SK-N-SH (cell line): ENCODE results near the gene USP31. TPM values are rescaled to one million over a fixed set of nuclear protein-coding genes. Genes with fewer than 3 reads are reported as not detected.

Experiments
- CTCF ChIA-PET: fragments of 300-600, 350-600 bp; formaldehyde crosslinking; extraction: SDS; loops from one replicate; lab custom pipeline; 2021; lab: Yijun Ruan, JAX
- POLR2A ChIA-PET: fragments of 350-600 bp; sonication (Branson Sonifier 250); formaldehyde crosslinking; extraction: SDS; loops from one replicate; lab custom pipeline; 2020; ENCODE audit warnings: antibody characterized with exemption, inconsistent platforms; lab: Yijun Ruan, JAX
- DNase-seq: peaks from one replicate; pipeline ENCODE4 v3.0.0; 2012
- H2AFZ ChIP-seq: fragments of 200-600 bp; sonication (generic); 2 replicates; pipeline ENCODE4 v1.8.1; 2016; ENCODE audit warnings: antibody characterized with exemption, mild to moderate bottlenecking, low read depth
- H3F3A ChIP-seq: fragments of 200-600 bp; sonication (generic); replicated peaks from 2 replicates; pipeline ENCODE3; 2016; ENCODE audit warnings: antibody characterized with exemption, mild to moderate bottlenecking; ENCODE audit not compliant: insufficient read depth
- H3K27ac ChIP-seq, 2 experiments: fragments of 200-500 bp in 1 of 2; fragments of 200-600 bp in 1 of 2; sonication (Bioruptor generic) in 1 of 2; sonication (generic), shearing (Covaris generic) in 1 of 2; 2 replicates each; pipeline versions ENCODE4 v1.5.1 to v1.6.1; 2014 to 2016; ENCODE audit warnings: low read depth in 2 of 2, inconsistent platforms in 1 of 2, low read length in 1 of 2, mild to moderate bottlenecking in 1 of 2, mixed read lengths in 1 of 2
- H3K27me3 ChIP-seq: fragments of 200-600 bp; sonication (generic), shearing (Covaris generic); 2 replicates; pipeline ENCODE4 v1.6.1; 2016; ENCODE audit warnings: mixed run types; ENCODE audit not compliant: insufficient read depth
- H3K36me3 ChIP-seq, 2 experiments: fragments of 200-500 bp in 1 of 2; fragments of 200-600 bp in 1 of 2; sonication (Bioruptor generic) in 1 of 2; sonication (generic) in 1 of 2; replicated peaks in 1 of 2; 2 replicates each; pipeline versions ENCODE3 to v1.5.1; 2014 to 2016; ENCODE audit warnings: low read length in 1 of 2, mild to moderate bottlenecking in 1 of 2; ENCODE audit not compliant: insufficient read depth in 2 of 2, control insufficient read depth in 1 of 2
- H3K4me1 ChIP-seq, 2 experiments: fragments of 200-500 bp in 1 of 2; fragments of 200-600 bp in 1 of 2; sonication (Bioruptor generic) in 1 of 2; sonication (generic), shearing (Covaris generic) in 1 of 2; 2 replicates each; pipeline versions ENCODE4 v1.5.1 to v1.6.1; 2014 to 2016; ENCODE audit warnings: low read depth in 1 of 2, low read length in 1 of 2, mixed run types in 1 of 2; ENCODE audit not compliant: insufficient read depth in 2 of 2, control insufficient read depth in 1 of 2
- H3K4me2 ChIP-seq: fragments of 200-600 bp; sonication (generic), shearing (Covaris generic); 2 replicates; pipeline ENCODE4 v1.6.1; 2017; ENCODE audit warnings: mixed run types
- H3K4me3 ChIP-seq, 2 experiments: fragments of 200-500 bp in 1 of 2; fragments of 200-600 bp in 1 of 2; sonication (Bioruptor generic) in 1 of 2; sonication (generic), shearing (Covaris generic) in 1 of 2; 2 replicates each; pipeline versions ENCODE4 v1.5.1 to v1.8.1; 2014 to 2016; ENCODE audit warnings: low read depth in 2 of 2, inconsistent platforms in 1 of 2, low read length in 1 of 2, mild to moderate bottlenecking in 1 of 2, mixed read lengths in 1 of 2, moderate library complexity in 1 of 2
- H3K79me2 ChIP-seq: fragments of 200-600 bp; sonication (generic); 2 replicates; pipeline ENCODE4 v1.8.1; 2017; ENCODE audit warnings: mild to moderate bottlenecking; ENCODE audit not compliant: insufficient read depth
- H3K9ac ChIP-seq: fragments of 200-600 bp; sonication (generic); 2 replicates; pipeline ENCODE4 v1.6.1; 2017; ENCODE audit warnings: mixed run types
- H3K9me2 ChIP-seq: fragments of 200-600 bp; sonication (generic); 2 replicates; pipeline ENCODE4 v1.6.1; 2017; ENCODE audit warnings: mixed run types
- H3K9me3 ChIP-seq: fragments of 200-600 bp; sonication (generic); 2 replicates; pipeline ENCODE4 v1.6.1; 2017; ENCODE audit warnings: mixed run types, mild to moderate bottlenecking, moderate library complexity
- H4K20me1 ChIP-seq: fragments of 200-600 bp; sonication (generic); 2 replicates; pipeline ENCODE4 v1.6.1; 2017; ENCODE audit warnings: mild to moderate bottlenecking, mixed run types; ENCODE audit not compliant: insufficient read depth
- CTCF ChIP-seq: fragments of 200-600 bp; sonication (generic); IDR thresholded peaks from 2 replicates; pipeline ENCODE4 v1.6.1; 2017; ENCODE audit warnings: antibody characterized with exemption, mild to moderate bottlenecking, moderate library complexity
- ELF1 ChIP-seq: IDR thresholded peaks from 2 replicates; pipeline ENCODE4 v1.4.0; 2012
- EP300 ChIP-seq, 2 experiments: IDR thresholded peaks; 2 replicates each; pipeline versions ENCODE4 v1.4.0 to v1.6.1; 2012; ENCODE audit warnings: borderline replicate concordance in 1 of 2, low read depth in 1 of 2, low read length in 1 of 2
- FOSL2 ChIP-seq: IDR thresholded peaks from 2 replicates; pipeline ENCODE4 v1.4.0; 2012; ENCODE audit warnings: low read depth, mild to moderate bottlenecking, moderate library complexity, borderline replicate concordance
- GABPA ChIP-seq: IDR thresholded peaks from 2 replicates; pipeline ENCODE4 v1.4.0; 2012; ENCODE audit warnings: low read depth, mild to moderate bottlenecking
- MAX ChIP-seq: IDR thresholded peaks from 2 replicates; pipeline ENCODE4 v1.4.0; 2012; ENCODE audit warnings: low read depth
- NFIC ChIP-seq: IDR thresholded peaks from 2 replicates; pipeline ENCODE4 v1.4.0; 2012; ENCODE audit warnings: borderline replicate concordance
- PBX3 ChIP-seq: IDR thresholded peaks from 2 replicates; pipeline ENCODE4; 2012
- POLR2AphosphoS5 ChIP-seq: IDR thresholded peaks from 2 replicates; pipeline ENCODE4 v1.6.1; 2012; ENCODE audit warnings: low read depth, low read length
- RCOR1 ChIP-seq: fragments of 150-350 bp; IDR thresholded peaks from 2 replicates; pipeline ENCODE4 v1.6.1; 2017; ENCODE audit warnings: antibody characterized with exemption, low read length
- TCF12 ChIP-seq: IDR thresholded peaks from 2 replicates; pipeline ENCODE4 v1.4.0; 2012
- WGBS: methylation state at CpG from one replicate; pipeline ENCODE4 v1.1.6; 2017; ENCODE audit warnings: low lambda C conversion rate; 5-methylcytosine and 5-hydroxymethylcytosine counted together
- polyA plus RNA-seq, 3 experiments: library from polyadenylated mRNA; depleted of rRNA; stranded (reverse); fragments of >200 nt; gene quantifications; 2 replicates each; pipeline ENCODE4 v1.2.3, GENCODE V29; 2012
- TF ChIP-seq, protein P1 (sequence below): IDR thresholded peaks from 2 replicates; pipeline ENCODE4 v1.6.1; 2012; ENCODE audit warnings: mild to moderate bottlenecking, low read depth, low read length, moderate library complexity

The USP31 gene
- polyA plus RNA-seq, 1 of the 3 experiments (the other 2 are of a cell fraction): 3.2 TPM

GRCh38 chr16:23132775-23133463 is 16.3 kb downstream of the USP31 start (continued):
- TF ChIP-seq, protein P1, sequence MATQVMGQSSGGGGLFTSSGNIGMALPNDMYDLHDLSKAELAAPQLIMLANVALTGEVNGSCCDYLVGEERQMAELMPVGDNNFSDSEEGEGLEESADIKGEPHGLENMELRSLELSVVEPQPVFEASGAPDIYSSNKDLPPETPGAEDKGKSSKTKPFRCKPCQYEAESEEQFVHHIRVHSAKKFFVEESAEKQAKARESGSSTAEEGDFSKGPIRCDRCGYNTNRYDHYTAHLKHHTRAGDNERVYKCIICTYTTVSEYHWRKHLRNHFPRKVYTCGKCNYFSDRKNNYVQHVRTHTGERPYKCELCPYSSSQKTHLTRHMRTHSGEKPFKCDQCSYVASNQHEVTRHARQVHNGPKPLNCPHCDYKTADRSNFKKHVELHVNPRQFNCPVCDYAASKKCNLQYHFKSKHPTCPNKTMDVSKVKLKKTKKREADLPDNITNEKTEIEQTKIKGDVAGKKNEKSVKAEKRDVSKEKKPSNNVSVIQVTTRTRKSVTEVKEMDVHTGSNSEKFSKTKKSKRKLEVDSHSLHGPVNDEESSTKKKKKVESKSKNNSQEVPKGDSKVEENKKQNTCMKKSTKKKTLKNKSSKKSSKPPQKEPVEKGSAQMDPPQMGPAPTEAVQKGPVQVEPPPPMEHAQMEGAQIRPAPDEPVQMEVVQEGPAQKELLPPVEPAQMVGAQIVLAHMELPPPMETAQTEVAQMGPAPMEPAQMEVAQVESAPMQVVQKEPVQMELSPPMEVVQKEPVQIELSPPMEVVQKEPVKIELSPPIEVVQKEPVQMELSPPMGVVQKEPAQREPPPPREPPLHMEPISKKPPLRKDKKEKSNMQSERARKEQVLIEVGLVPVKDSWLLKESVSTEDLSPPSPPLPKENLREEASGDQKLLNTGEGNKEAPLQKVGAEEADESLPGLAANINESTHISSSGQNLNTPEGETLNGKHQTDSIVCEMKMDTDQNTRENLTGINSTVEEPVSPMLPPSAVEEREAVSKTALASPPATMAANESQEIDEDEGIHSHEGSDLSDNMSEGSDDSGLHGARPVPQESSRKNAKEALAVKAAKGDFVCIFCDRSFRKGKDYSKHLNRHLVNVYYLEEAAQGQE: no peak
- TF ChIP-seq MAX (no peak), RCOR1 (no peak), POLR2AphosphoS5 (no peak), GABPA (no peak), TCF12 (no peak), CTCF (no peak), EP300 (IDR thresholded peaks at IDR 0.05; ENCODE audit: borderline replicate concordance in 1 of 2, low read depth in 1 of 2, low read length in 1 of 2) (no peak), ELF1 (no peak), FOSL2 (no peak), PBX3 (no peak)

DNA sequence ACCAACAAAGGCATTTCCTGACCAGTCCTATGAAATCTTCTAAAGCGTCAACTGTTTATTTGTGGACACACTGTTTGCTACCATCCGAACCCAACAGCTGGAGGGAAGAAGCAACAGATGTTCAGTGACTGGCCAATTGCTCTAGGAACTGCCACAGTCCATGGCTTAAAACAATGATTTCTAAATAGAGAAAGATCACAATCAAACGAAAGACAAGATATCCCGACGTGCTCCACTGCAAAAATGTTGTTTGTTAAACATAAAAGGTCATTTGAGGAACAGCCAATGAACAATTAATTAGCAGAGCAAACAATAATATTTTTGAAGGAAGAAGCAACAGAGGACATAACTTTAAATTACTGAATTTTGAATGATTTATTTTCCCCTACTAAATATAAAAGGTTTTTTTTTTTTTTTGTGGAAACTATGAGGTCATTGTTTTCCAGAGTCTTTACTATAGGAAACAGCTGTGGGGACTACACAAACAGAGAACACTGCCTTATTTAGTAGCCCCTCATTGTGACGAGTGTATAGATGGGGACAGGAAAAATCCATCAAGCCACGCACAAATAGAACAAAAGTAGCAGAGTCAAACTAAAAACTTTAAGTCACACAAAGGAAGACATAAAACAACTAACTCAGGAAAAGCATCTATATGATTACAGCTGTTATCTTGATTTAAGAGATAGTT is 17.2 kb downstream of the USP31 start:
- POLR2A ChIA-PET: no interaction called here
- peaks cover 57% of the 10 kb centered on the region for H4K20me1 ChIP-seq
- H3K9ac ChIP-seq: no peak overlapping the region
- no peak for DNase-seq
- H3K4me1 ChIP-seq: peaks cover 2 to 7% of the 10 kb centered on the region in 2 experiments; a peak in 3 of 4 replicates
- no peak for TF ChIP-seq NFIC
- CTCF ChIA-PET: interaction anchor here (1.1 to 1.6 kb wide), 5 partner anchors 17 to 304 kb away, joined by 3 to 5 read pairs (median 3); partner anchors contain the start of gene USP31
- WGBS: 65% methylated on average over 7 of the region's 7 CpGs
- no peaks in the 10 kb centered on the region for H3K9me3 ChIP-seq
- no peak overlapping the region for H2AFZ ChIP-seq
- no peaks in the 10 kb centered on the region for H3K9me2 ChIP-seq
- H3F3A ChIP-seq: no peaks in the 10 kb centered on the region
- H3K27me3 ChIP-seq: no peaks in the 10 kb centered on the region
- H3K4me2 ChIP-seq: no peak overlapping the region
- no peak overlapping the region for H3K27ac ChIP-seq
- no peak overlapping the region for H3K4me3 ChIP-seq
- peaks cover 99% of the 10 kb centered on the region for H3K79me2 ChIP-seq
- no peaks in the 10 kb centered on the region for H3K36me3 ChIP-seq
